WTC11 (cell line): ENCODE results near the gene CFAP298. TPM values are rescaled to one million over a fixed set of nuclear protein-coding genes. Genes with fewer than 3 reads are reported as not detected.

Source experiments
- total RNA-seq: library from RNA; stranded (reverse); gene quantifications from 3 replicates; pipeline ENCODE4 v1.2.3, GENCODE V29; 2021

Gene CFAP298
- total RNA-seq, 1 experiment from 2014 or later, result 98.1 TPM

Other genes starting within 250 kb of the CFAP298 start
- gene URB1, start 219.4 kb downstream of the CFAP298 start, total RNA-seq, result 28.0 to 38.7 TPM (median 29.5 TPM) in 3 replicates
- gene EVA1C, start 199.7 kb downstream of the CFAP298 start, total RNA-seq, result 2.3 to 3.6 TPM (median 3.1 TPM) in 3 replicates
- 1.2 to 1.6 TPM (median 1.4 TPM) in 3 replicates for gene TCP10L, start 26.9 kb downstream of the CFAP298 start, total RNA-seq
- gene SYNJ1, start 115.6 kb upstream of the CFAP298 start, total RNA-seq, result 4.2 to 6.3 TPM (median 6.1 TPM) in 3 replicates
- gene PAXBP1, start 159.4 kb upstream of the CFAP298 start, total RNA-seq, result 69.1 to 75.6 TPM (median 72.0 TPM) in 3 replicates